ENCODE data around the gene DOK4.

DOK4 gene

GRCh38 chr16:57518922-57519321, 32.6 kb upstream of the DOK4 start:
- no peak for DNase-seq (ENCODE audit: low read depth)

DNA sequence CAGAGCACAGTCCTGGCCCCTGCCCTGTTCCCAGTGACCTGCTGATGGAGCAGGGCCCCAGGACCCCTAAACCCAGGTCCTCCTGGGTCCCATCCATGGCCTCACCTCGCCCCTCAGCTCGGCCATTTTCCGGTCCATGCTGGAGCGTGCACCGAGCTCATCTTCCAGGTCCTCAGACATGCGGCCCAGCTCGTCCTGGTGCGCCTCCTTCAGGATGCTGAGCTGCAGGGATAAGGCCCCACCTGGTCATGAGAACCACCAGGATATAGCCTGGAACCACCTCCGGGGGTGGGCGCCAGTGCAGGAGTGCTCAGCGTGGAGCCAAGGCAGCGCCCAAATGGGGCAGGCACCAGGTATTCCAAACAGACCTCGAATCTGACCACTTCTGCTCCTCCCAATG, 32.2 kb upstream of the DOK4 start:
- no peak for DNase-seq (ENCODE audit: low read depth)

DNA sequence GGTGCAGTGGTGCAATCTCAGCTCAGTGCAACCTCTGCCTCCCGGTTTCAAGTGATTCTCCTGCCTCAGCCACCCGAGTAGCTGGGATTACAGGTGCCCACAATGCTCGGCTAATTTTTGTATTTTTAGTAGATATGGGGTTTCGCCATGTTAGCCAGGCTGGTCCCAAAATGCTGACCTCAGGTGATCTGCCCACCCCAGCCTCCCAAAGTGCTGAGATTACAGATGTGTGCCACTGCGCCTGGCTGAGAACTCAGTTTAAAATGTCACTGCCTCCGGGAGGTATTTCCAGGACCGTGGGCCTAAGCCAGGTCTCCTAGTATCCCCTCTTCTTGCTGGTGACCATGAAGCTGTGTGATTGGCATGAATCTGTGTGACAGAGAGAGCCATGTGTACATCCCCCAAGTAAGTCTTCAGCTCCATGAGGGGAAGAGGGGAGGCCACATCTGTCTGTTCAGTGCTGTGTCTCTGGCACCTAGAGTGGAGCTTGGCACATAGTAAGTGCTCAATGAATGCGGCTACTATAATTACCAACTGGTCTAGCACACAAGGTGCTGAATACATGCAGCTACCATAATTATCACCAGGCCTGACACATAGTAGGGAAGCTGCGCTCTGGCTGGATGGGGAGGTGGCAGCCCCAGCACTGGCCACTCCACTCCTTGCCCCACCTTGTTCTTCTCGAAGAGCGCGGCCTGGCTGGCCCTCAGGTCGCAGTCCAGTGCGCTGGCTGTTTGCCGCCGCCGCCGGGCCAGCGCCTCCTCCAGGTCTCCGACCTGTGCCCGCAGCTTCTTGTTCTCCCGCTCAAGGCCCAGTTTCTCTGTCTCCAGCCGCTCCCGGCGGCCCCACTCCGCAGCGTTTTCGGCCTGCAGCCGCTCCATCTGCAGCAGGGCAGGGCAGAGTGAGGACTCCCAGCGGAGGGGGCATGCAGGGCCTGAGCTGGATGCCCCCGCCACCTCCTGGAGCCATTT, 31.4 kb upstream of the DOK4 start:
- no peak for DNase-seq (ENCODE audit: low read depth)

DNA sequence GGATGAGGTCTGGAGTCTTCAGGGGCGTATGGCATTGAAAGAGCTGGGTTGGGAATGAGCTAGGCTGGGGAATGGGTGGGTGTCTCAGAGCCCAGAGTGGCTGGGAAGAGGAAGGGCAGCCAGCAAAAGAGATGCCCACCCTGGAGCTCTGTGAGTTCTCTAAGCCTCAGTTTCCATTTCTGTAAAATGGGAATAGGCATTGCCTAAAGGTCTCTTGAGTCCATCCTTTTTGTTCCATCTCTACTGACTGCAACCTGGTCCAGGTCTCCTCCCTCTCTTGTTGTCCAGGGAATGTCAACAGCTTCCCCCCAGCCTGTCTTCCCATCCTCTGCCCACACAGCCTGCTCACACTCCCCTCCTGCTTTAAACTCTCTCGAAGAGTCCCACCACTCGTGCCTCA, 30.5 kb upstream of the DOK4 start:
- DNase-seq (ENCODE audit: low read depth), result no peak

DNA sequence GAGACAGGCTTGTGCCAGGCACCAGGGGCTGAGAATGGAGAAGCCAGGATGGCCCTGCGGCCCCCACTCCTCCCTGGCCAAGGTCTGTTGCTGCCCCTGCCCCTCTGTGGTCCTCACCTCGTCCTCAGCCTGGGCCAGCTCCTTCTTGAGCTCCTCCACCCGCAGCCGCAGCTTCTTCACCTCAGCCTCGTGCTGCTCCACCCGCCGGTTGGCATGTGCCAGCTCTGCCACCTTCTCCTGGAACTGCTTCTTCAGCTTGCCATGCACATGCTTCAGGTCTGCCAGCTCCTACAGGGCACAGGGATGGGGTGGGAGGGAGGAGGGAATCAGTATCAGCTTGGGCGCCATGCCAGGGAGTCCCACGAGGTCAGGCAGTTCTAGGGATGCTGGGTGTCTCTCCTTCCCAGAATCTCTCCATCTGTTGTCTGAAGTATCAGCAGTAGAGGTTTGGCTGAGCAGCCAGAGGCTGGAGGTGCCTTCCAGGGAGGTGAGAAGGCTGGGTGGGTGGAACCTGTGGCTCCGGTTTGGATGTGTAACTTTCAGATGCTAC, 30.0 kb upstream of the DOK4 start:
- DNase-seq (ENCODE audit: low read depth), result no peak

DNA sequence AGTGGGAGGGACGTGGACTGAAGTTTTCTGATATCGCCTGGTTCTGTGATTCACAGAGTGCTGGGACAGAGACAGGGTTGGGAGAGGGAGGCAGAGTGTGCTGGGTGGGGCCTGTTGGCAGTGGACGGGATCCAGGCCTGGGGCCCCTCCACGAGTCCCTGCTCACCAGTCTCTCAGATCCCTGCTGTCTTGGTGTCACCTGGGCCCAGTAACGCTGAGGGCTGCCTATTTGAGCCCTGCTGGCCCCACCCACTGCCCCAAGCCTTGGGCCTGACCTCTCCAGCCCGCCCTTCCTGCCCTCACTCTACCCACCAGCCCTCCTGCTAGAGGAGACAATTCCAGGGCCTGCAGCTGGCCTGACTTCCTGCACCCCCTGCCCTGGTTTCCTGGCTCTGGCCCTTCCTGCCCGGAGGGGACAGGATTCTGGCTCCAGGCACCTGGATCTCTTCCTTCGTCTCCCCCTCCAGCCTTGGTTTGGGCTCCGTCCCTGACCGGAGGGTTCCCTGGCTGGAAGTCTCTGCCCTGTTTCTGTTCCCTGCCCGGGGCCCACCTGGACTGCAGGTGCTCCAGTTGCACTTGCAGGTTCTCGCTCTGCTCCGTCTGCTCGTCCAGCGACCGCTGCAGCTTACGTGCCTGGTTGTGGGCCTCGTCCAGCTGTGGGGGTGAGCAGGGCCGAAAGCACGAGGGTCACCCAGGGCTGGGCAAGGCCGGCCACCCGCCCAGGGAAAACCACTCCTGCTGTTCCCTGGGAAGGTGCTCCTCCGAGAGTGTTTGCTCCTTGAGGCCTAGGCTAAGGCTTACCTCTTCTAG, 28.7 kb upstream of the DOK4 start:
- no peak for DNase-seq (ENCODE audit: low read depth)

DNA sequence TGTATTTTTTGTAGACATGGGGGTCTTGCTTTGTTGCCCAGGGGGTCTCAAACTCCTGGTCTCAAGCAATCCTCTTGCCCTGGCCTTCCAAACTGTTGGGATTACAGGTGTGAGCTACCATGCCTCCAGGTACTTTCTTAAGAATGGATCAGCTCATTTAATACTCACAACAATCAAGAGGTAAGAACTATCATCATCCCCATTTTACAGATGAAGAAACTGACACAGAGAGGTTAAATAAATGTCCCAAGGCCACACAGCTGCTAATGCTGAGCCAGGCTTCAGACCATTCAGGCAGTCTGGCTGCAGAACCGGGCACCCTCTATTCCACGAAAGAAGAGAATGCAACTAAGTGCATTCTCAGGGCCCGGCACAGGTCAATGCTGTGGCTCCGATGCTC, 28.1 kb upstream of the DOK4 start:
- DNase-seq (ENCODE audit: low read depth), result no peak

DNA sequence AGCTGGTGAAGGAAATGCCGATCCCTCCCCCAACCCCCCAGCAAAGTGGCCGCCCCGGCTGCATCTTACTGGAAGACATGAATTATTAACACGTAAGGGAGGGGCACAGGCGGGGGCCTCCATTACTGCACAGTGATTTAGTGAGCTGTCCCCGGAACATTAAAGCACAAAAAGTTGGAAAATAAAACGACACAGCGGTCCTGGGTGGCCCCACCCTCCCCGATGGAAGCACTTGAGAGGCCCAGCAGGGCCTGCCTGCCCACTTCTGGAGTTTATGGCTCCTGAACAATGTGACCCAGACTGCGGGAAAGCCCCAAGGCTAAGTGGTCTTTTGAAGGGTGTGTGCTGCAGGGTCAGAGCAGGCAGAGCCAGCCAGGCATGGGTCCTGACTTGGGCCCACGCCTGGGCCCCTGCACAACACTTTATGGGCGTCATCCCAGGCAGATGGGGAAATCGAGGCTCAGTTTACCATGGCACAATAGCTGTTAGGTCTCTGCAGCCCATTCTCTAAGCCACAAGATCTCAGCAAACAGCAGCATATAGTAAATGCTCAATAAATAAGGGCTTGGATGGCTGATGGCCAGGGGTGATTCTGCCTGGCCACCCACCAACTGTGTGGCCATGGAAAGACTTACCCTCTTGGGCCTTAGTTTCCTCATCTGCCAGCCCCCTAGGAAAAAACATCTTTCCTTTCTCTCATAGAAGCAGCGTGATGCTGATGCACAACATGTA, 27.2 kb upstream of the DOK4 start:
- DNase-seq (ENCODE audit: low read depth), result no peak

GRCh38 chr16:57512296-57513001, 26.2 kb upstream of the DOK4 start:
- no peak for DNase-seq (ENCODE audit: low read depth)

- DNase-seq (ENCODE audit: low read depth), result no peak
These were observed 24.0 kb upstream of the DOK4 start for GRCh38 chr16:57510016-57510871.

DNA sequence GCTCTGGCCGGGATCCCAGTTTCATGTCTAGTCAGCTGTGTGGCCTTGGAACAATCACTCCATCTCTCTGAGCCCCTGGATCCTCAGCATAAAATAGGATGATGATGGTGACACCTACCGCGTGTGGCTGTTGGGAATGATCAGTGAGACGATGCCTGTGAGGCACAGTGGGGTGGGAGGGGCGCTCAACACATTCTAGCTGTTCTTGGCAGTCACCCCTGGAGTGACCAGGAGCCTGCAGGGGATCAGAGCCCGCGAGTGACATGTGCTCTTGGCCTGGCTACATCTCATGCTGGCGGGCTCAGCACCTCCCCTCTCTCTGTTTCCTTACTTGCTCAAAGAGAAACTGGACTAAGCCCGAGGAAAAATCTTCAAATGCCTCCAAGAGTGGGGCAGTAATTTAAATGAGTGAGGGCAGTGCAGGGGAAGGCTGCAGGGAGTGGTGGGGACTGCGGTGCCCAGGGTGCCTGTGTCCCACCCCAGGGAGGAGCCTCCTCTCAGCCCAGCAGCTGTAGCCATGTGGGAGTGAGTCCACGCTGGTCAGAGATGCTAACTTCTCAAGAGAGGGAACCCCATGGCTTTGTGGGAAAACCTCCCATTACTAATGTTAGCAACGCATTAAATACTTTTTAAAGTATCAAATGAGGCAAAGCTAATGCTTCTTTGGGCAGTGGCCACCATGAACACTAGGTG, 23.1 kb upstream of the DOK4 start:
- DNase-seq (ENCODE audit: low read depth), result no peak

DNA sequence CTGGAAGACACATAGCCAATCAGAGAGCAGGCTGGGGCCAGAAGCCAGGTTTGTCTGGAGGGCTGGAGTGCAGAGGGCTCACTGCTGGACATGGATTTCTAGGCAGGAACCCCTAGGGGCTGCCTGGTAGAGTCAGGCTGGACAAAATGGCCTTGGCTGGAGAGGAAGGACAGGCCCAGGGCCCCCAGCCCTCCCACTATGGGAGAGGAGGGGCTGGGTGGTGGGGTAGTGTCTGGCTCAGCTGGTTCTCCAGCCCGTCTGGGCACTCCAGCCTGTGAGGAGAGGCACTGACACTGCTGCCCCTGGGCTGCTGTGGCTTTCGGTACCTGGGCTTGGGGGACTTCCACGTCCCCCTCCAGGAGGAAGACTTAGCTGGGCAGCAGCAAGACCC, 21.7 kb upstream of the DOK4 start:
- no peak for DNase-seq (ENCODE audit: low read depth)

DNA sequence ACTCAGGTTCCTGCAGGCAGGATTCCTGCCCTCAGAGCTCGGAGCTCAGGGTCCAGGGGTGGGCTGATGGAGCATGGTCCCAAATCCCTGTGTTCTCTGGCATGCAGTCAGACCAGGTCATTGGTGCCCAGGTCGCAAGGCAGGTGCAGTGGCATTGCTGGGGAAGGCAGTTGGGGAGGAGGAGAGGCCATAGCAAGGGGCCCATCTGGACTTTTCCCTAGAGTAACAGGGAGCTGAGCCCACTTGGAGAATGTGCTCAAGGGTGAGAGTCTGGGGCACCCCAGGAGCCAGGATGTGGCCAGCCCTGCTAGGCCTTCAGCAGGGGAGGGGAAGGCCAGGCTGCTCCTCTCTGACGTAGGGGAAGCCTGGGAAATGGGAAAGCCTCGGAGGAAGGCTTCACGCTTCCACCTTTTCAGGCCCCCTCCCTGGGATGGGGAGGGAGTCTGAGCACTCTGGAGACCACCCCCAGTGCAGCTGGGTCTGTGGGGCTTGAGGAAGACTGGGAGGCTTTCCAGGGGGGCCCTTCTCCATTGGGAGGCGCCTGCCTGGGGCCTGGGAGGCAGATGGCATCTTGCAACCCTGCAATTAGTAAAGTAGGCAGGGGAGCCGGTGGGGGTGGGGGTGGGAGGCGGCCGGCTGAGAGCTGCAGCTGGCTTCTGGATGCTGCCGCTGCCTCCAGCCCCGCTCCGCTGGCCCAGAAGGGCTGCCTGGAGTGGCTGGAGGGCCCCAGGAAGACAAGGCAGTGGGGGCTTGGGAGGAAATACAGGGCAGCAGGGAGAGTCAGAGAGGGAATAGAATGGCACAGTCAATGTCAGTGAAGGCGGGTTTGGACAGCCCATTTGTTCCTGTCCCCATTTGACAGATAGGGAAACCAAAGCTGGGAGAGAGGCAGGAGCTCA, 21.1 kb upstream of the DOK4 start:
- DNase-seq (ENCODE audit: low read depth), result no peak

- no peak for DNase-seq (ENCODE audit: low read depth)
These were observed 18.9 kb upstream of the DOK4 start for GRCh38 chr16:57505169-57505568.

GRCh38 chr16:57504491-57504890, 18.2 kb upstream of the DOK4 start:
- DNase-seq (ENCODE audit: low read depth), result no peak

GRCh38 chr16:57504001-57504400, 17.7 kb upstream of the DOK4 start:
- DNase-seq (ENCODE audit: low read depth), result no peak

- no peak for DNase-seq (ENCODE audit: low read depth)
These were observed 17.1 kb upstream of the DOK4 start for GRCh38 chr16:57503366-57503765.

DNA sequence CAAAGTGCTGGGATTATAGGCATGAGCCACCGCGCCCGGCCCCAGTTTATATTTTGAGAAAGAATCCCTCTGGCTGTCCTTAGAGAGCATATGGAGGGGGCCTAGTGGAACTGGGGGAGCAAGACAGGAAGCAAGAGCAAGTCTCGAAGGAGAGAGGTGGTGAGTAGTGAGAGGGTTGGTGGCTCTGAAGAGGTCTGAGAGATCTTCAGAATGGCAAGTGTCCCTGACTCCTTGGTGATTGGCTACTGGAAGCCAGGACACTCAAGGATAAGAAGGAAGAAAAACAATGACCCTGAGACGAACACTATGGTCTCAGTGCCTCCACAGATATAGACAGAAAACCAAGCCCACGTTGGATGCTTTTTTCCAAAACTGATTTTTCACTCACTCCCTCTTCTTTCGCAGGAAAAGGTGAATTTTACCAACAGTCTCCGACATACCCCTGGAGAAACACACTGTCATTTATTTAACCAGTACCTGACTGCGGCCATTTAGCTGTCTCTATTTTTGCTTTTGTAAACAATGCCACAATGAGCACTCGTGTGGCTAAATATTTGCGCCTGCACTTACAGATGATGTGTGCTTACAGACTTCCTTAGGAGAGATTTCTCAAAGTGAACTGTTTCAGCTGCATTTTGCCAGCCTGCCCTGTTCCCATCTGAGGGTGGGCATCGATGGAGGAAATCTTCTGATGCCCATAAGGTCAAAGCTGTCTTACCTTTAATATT, 15.9 kb upstream of the DOK4 start:
- no peak for DNase-seq (ENCODE audit: low read depth)

Measured in stimulated activated CD8-positive, alpha-beta memory T cell treated with anti-CD3 and anti-CD28 coated beads, Interleukin-12 subunit alpha, Interleukin-12 subunit beta, amount 100 ng/mL, for 4 hours (primary cell).